Right atrium auricular region (tissue), 2 donors: ENCODE results near the gene DUS2. TPM values are rescaled to one million over a fixed set of nuclear protein-coding genes. Genes with fewer than 3 reads are reported as not detected.
A peak's percentile ranks its signal among the peaks of the same experiment; 100 is the strongest.
"Not testable (repeated sequence)": the region's sequence is repeated elsewhere in the genome, so short reads cannot be mapped to it uniquely, and the experiment has no call there.

Source experiments
- DNase-seq: peaks from one replicate; pipeline ENCODE4 v3.0.0-alpha.2; 2019; ENCODE audit warnings: low spot score
- H3K27ac ChIP-seq, 2 donors: fragments of 200-600 bp; sonication (generic); 1 replicate in 1 of 2; 2 replicates in 1 of 2; pipeline ENCODE4 v1.5.1; 2016 to 2019
- H3K27me3 ChIP-seq, 2 donors: fragments of 200-600 bp; sonication (generic); one replicate each; pipeline versions ENCODE4 v1.5.1 to v1.6.0; 2017 to 2019
- H3K36me3 ChIP-seq: fragments of 200-600 bp; sonication (generic); one replicate; pipeline ENCODE4 v1.5.1; 2016
- H3K4me1 ChIP-seq, 2 donors: fragments of 200-600 bp; sonication (generic); one replicate each; pipeline versions ENCODE4 v1.5.1 to v1.6.0; 2017 to 2019
- H3K4me3 ChIP-seq, 2 donors: fragments of 200-600 bp; sonication (generic); 1 replicate in 1 of 2; 2 replicates in 1 of 2; pipeline ENCODE4 v1.5.1; 2017 to 2019; ENCODE audit warnings: mild to moderate bottlenecking in 1 of 2, moderate library complexity in 1 of 2
- H3K9me3 ChIP-seq, 2 donors: fragments of 200-600 bp; sonication (generic); one replicate each; pipeline ENCODE4 v1.5.1; 2019
- total RNA-seq, 2 donors: library from RNA; depleted of rRNA; stranded (reverse); fragments of >200 nt; gene quantifications; one replicate each; pipeline ENCODE4 v1.1.0, GENCODE V29; 2016
- TF ChIP-seq, protein P1 (sequence below), 2 donors: fragments of 200-600 bp; sonication (generic); IDR thresholded peaks; one replicate each; pipeline ENCODE4 v1.5.1; 2019; ENCODE audit warnings: antibody characterized with exemption in 2 of 2

The DUS2 gene
- total RNA-seq, 2 donors from 2014 or later = 4.5 to 4.9 TPM

DNA sequence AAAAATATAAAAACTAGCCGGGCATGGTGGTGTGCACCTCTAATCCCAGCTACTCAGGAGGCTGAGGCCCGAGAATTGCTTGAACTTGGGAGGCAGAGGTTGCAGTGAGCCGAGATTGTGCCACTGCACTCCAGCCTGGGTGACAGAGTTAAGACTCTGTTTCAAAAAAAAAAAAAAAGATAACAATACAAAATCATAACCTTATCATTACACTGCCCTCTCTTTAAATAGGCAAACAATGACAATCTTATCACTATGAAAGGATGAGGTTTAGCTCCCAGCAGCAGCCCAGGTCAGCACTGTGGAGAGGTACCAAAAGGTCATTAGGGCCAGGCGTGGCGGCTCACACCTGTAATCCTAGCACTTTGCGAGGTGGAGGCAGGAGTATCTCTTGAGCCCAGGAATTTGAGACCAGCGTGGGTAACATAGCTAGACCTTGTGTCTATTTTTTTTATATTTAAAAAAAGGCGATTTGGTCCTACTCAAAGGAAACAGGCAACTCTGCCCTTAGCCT lies 3.9 kb upstream of the DUS2 start:
- Histone ChIP-seq H3K27ac (no peak overlapping the region), H3K4me3 (no peak overlapping the region), H3K27me3 (no peaks in the 10 kb centered on the region), H3K4me1 (peaks cover 0 to 26% of the 10 kb centered on the region in 2 donors), H3K9me3 (no peaks in the 10 kb centered on the region), H3K36me3 (no peaks in the 10 kb centered on the region)
- TF ChIP-seq, protein P1, sequence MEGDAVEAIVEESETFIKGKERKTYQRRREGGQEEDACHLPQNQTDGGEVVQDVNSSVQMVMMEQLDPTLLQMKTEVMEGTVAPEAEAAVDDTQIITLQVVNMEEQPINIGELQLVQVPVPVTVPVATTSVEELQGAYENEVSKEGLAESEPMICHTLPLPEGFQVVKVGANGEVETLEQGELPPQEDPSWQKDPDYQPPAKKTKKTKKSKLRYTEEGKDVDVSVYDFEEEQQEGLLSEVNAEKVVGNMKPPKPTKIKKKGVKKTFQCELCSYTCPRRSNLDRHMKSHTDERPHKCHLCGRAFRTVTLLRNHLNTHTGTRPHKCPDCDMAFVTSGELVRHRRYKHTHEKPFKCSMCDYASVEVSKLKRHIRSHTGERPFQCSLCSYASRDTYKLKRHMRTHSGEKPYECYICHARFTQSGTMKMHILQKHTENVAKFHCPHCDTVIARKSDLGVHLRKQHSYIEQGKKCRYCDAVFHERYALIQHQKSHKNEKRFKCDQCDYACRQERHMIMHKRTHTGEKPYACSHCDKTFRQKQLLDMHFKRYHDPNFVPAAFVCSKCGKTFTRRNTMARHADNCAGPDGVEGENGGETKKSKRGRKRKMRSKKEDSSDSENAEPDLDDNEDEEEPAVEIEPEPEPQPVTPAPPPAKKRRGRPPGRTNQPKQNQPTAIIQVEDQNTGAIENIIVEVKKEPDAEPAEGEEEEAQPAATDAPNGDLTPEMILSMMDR (IDR thresholded peaks at IDR 0.05) = no peak
- DNase-seq = no peak

DNA sequence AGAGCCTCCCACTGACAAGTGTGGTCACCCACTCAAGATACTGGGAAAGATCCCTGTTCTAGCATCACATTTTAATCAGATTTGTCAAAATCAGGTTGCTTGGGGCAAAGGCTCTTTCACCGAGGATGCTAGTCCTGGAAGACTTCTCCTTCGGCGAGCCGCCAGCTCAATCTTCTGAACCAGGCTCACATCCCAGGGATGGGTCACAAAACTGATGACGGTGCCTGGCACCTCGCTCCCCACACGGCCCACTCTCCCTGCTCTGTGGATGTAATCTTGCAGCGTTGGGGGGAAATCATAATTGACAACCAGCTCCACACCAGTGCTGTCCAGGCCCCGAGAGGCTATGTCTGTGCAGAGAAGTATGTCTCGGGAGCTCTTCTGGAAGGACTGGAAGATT lies 1.6 kb upstream of the DUS2 start:
- Histone ChIP-seq H3K4me3 (peak overlapping the region in 1 of 2 donors; percentile 83), H3K9me3 (no peaks in the 10 kb centered on the region), H3K4me1 (peaks cover 0 to 28% of the 10 kb centered on the region in 2 donors), H3K36me3 (no peaks in the 10 kb centered on the region), H3K27me3 (no peaks in the 10 kb centered on the region), H3K27ac (no peak overlapping the region)
- no peak for DNase-seq
- TF ChIP-seq, protein P1 (IDR thresholded peaks at IDR 0.05) = no peak

DNA sequence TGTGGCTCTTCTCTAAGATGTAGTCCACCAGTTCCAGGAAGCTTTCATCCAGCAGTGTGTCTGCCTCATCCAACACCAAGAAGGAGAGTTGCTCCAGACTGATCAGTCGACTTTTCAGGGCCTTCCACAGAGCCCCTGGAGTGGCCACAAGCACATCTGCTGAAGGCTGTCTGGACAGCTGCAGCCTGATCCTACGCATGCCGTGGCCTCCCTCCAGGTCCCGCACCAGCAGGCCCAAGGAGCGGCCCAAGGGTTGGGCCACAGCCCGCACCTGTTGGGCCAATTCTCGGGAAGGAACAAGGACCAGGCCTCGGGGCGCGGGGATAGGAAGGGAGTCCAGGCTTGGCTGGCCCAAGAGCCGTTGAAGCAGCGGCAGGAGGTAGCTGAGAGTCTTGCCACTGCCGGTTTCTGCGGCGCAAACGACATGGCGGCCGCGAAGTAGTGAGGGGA lies 781 bp upstream of the DUS2 start:
- Histone ChIP-seq H3K27me3 (no peaks in the 10 kb centered on the region), H3K9me3 (no peaks in the 10 kb centered on the region), H3K4me3 (peak overlapping the region; percentile 83 to 90), H3K27ac (peak overlapping the region; percentile 84 to 85), H3K36me3 (no peaks in the 10 kb centered on the region), H3K4me1 (peaks cover 0 to 28% of the 10 kb centered on the region in 2 donors)
- no peak for DNase-seq
- TF ChIP-seq, protein P1 (IDR thresholded peaks at IDR 0.05) = no peak

DNA sequence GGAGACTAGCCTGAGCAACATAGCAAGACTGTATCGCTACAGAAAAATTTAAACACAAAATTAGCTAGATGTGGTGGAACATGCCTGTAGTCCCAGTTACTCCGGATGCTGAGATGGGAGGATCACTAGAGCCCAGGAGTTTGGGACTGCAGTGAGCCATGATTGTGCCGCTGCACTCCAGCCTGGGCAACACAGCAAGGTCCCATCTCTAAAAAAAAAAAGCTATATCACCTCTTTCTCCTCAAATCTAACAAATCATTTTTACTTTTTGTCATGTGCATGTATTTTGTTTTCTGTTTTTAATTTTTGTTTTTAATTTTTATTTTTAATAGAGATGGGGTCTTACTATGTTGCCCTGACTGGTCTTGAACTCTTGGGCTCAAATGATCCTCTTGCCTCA lies 5.9 kb downstream of the DUS2 start:
- Histone ChIP-seq H3K4me1 (peaks cover 0 to 4% of the 10 kb centered on the region in 2 donors), H3K4me3 (no peak overlapping the region), H3K9me3 (no peaks in the 10 kb centered on the region), H3K36me3 (no peaks in the 10 kb centered on the region), H3K27ac (no peak overlapping the region), H3K27me3 (no peaks in the 10 kb centered on the region)
- TF ChIP-seq, protein P1 (IDR thresholded peaks at IDR 0.05) = no peak
- DNase-seq = no peak

DNA sequence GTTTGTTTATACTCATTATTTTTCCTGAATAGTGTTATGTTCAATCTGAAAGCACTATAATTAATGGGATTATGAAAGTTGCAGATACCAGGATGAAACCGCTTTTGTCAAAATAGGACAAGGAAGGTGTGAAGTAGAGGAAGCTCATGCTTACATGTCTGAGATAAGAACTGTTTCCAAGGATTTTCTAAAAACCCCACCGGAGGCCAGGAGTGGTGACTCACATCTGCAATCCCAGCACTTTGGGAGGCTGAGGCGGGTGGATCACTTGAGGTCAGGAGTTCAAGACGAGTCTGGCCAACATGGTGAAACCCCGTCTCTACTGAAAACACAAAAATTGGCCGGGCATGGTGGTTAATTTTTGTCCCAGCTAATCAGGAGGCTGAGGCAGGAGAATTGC lies 7.0 kb downstream of the DUS2 start:
- not testable (repeated sequence) for H3K4me3 ChIP-seq, H3K27me3 ChIP-seq, H3K36me3 ChIP-seq, H3K27ac ChIP-seq, H3K4me1 ChIP-seq, H3K9me3 ChIP-seq
- peak; percentile 74 for DNase-seq

DNA sequence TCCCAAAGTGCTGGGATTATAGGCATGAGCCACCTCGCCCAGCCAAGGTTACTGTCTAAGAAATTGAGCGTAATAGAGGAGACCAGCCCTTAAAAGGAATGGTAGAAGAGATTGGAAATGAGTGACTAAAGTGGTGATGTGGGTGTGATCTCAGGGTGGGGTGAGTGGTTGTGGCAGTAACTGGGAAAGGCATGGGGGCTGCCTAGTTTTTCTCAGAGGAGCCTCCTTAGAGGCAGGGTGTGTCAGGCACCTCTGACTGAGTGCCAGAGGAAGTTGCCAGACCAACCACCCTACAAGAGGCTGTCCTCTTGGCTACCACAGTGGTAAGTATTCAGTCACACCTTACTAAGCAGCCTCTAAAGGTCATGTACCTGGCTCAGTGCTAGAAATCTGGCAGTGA lies 8.9 kb downstream of the DUS2 start:
- TF ChIP-seq, protein P1 (IDR thresholded peaks at IDR 0.05) = no peak
- Histone ChIP-seq H3K4me1 (no peaks in the 10 kb centered on the region), H3K27me3 (no peaks in the 10 kb centered on the region), H3K9me3 (no peaks in the 10 kb centered on the region), H3K4me3 (no peak overlapping the region), H3K36me3 (no peaks in the 10 kb centered on the region), H3K27ac (no peak overlapping the region)
- DNase-seq = no peak
